AG09309 (cell line): ENCODE data around the gene NAT10.

Source experiments
- DNase-seq: peaks from one replicate; pipeline ENCODE4 v3.0.0-alpha.2; 2010; ENCODE audit warnings: low read depth
- H3K4me3 ChIP-seq: 2 replicates; pipeline ENCODE4 v1.5.1; 2011; ENCODE audit warnings: mild to moderate bottlenecking, low read depth, low read length, moderate library complexity; ENCODE audit not compliant: control insufficient read depth
- CTCF ChIP-seq: IDR thresholded peaks from 2 replicates; pipeline ENCODE4 v1.5.1; 2011; ENCODE audit warnings: mild to moderate bottlenecking, low read depth, low read length, inconsistent platforms; ENCODE audit not compliant: insufficient read depth, control insufficient read depth; ENCODE audit errors: missing control alignments

NAT10 gene

GRCh38 chr11:34105957-34106504, 602 bp downstream of the NAT10 start:
- TF ChIP-seq CTCF, result no peak
- H3K4me3 ChIP-seq, result peak overlapping the region; percentile 98
- DNase-seq, result no peak

- TF ChIP-seq CTCF, result no peak
- DNase-seq, result no peak
- H3K4me3 ChIP-seq, result no peak overlapping the region
Observed at GRCh38 chr11:34111722-34112270, 6.4 kb downstream of the NAT10 start.

- TF ChIP-seq CTCF, result no peak
- no peak for DNase-seq
- no peak overlapping the region for H3K4me3 ChIP-seq
Observed at GRCh38 chr11:34114014-34114413, 8.6 kb downstream of the NAT10 start.

- no peak for DNase-seq
- H3K4me3 ChIP-seq, result no peak overlapping the region
- no peak for TF ChIP-seq CTCF
Observed at GRCh38 chr11:34114471-34114870, 9.0 kb downstream of the NAT10 start.

- no peak for DNase-seq
- H3K4me3 ChIP-seq, result no peak overlapping the region
- no peak for TF ChIP-seq CTCF
Observed at GRCh38 chr11:34120651-34121050, 15.2 kb downstream of the NAT10 start.

- no peak for TF ChIP-seq CTCF
- H3K4me3 ChIP-seq, result no peak overlapping the region
- DNase-seq, result no peak
Observed at GRCh38 chr11:34124885-34125668, 19.6 kb downstream of the NAT10 start.
